Endothelial cell (in vitro differentiated cells): ENCODE data around the gene TATDN2. TPM values are rescaled to one million over a fixed set of nuclear protein-coding genes. Genes with fewer than 3 reads are reported as not detected.
"Not testable (repeated sequence)": the region's sequence is repeated elsewhere in the genome, so short reads cannot be mapped to it uniquely, and the experiment has no call there.

ENCODE experiments used
- DNase-seq: peaks from one replicate; pipeline ENCODE4 v3.0.0; 2021; ENCODE audit warnings: low spot score
- H3K27ac Mint-ChIP-seq: one replicate; pipeline ENCODE4 v1.8.0; 2021; ENCODE audit warnings: mixed read lengths, inconsistent platforms; ENCODE audit not compliant: unreplicated experiment
- H3K27me3 Mint-ChIP-seq: one replicate; pipeline ENCODE4 v1.8.0; 2021; ENCODE audit warnings: mild to moderate bottlenecking, moderate library complexity, mixed read lengths, inconsistent platforms; ENCODE audit not compliant: unreplicated experiment
- H3K36me3 Mint-ChIP-seq: one replicate; pipeline ENCODE4 v1.8.0; 2021; ENCODE audit warnings: mild to moderate bottlenecking, low read depth, mixed read lengths, inconsistent platforms; ENCODE audit not compliant: unreplicated experiment
- H3K4me1 Mint-ChIP-seq: one replicate; pipeline ENCODE4 v1.8.0; 2021; ENCODE audit warnings: mild to moderate bottlenecking, mixed read lengths, inconsistent platforms; ENCODE audit not compliant: unreplicated experiment
- H3K4me3 Mint-ChIP-seq: one replicate; pipeline ENCODE4 v1.8.0; 2021; ENCODE audit warnings: mild to moderate bottlenecking, mixed read lengths, inconsistent platforms; ENCODE audit not compliant: unreplicated experiment
- H3K9me3 Mint-ChIP-seq: one replicate; pipeline ENCODE4 v1.8.0; 2021; ENCODE audit warnings: mixed read lengths, inconsistent platforms; ENCODE audit not compliant: unreplicated experiment
- CTCF ChIP-seq: fragments of 200-600 bp; sonication (generic); IDR thresholded peaks from one replicate; pipeline ENCODE4 v1.5.0; 2021; ENCODE audit warnings: antibody characterized with exemption; ENCODE audit not compliant: unreplicated experiment
- total RNA-seq: library from RNA; stranded (reverse); fragmentation: NEBNext Ultra II Directional; extraction: Animal tissue kit (Norgen Biotek cat#: 25700); gene quantifications from one replicate; pipeline ENCODE4 v1.2.1, GENCODE V29; 2021; ENCODE audit not compliant: unreplicated experiment

TATDN2 gene
- total RNA-seq, 1 donor from 2014 or later: 41.2 TPM

GRCh38 chr3:10262027-10262426, 13.8 kb downstream of the TATDN2 start:
- Mint-ChIP-seq H3K4me3 (no peak overlapping the region), H3K27me3 (no peaks in the 10 kb centered on the region), H3K4me1 (peaks cover 14% of the 10 kb centered on the region), H3K36me3 (peaks cover 30% of the 10 kb centered on the region), H3K27ac (no peak overlapping the region), H3K9me3 (no peaks in the 10 kb centered on the region)
- TF ChIP-seq CTCF: no peak
- no peak for DNase-seq

GRCh38 chr3:10263646-10264363, 15.5 kb downstream of the TATDN2 start:
- H3K4me3 Mint-ChIP-seq: peak overlapping the region; percentile 32
- no peaks in the 10 kb centered on the region for H3K9me3 Mint-ChIP-seq
- peak; percentile 59 for DNase-seq
- peak; percentile 89 for TF ChIP-seq CTCF
- H3K27ac Mint-ChIP-seq: peak overlapping the region; percentile 82
- peaks cover 14% of the 10 kb centered on the region for H3K4me1 Mint-ChIP-seq
- peaks cover 30% of the 10 kb centered on the region for H3K36me3 Mint-ChIP-seq
- no peaks in the 10 kb centered on the region for H3K27me3 Mint-ChIP-seq

- TF ChIP-seq CTCF: no peak
- Mint-ChIP-seq H3K4me1 (peaks cover 14% of the 10 kb centered on the region), H3K27me3 (no peaks in the 10 kb centered on the region), H3K36me3 (peaks cover 20% of the 10 kb centered on the region), H3K9me3 (no peaks in the 10 kb centered on the region), H3K4me3 (peak overlapping the region; percentile 75), H3K27ac (no peak overlapping the region)
- no peak for DNase-seq
Measured at GRCh38 chr3:10265833-10266232, 17.6 kb downstream of the TATDN2 start.

GRCh38 chr3:10266936-10267335, 18.7 kb downstream of the TATDN2 start:
- peaks cover 11% of the 10 kb centered on the region for H3K36me3 Mint-ChIP-seq
- not testable (repeated sequence) for H3K4me3 Mint-ChIP-seq, H3K27me3 Mint-ChIP-seq, DNase-seq, H3K27ac Mint-ChIP-seq, H3K9me3 Mint-ChIP-seq
- H3K4me1 Mint-ChIP-seq: peaks cover 14% of the 10 kb centered on the region

- TF ChIP-seq CTCF: no peak
- Mint-ChIP-seq H3K27me3 (no peaks in the 10 kb centered on the region), H3K36me3 (peaks cover 10% of the 10 kb centered on the region), H3K9me3 (no peaks in the 10 kb centered on the region), H3K4me3 (no peak overlapping the region), H3K27ac (no peak overlapping the region), H3K4me1 (peaks cover 15% of the 10 kb centered on the region)
- no peak for DNase-seq
Measured at GRCh38 chr3:10268116-10268515, 19.9 kb downstream of the TATDN2 start.
